ENCODE results near the gene CFAP46.
A peak's percentile ranks its signal among the peaks of the same experiment; 100 is the strongest.

The CFAP46 gene

GRCh38 chr10:132947843-132948242, 5.5 kb upstream of the CFAP46 start:
- TF ChIP-seq CTCF (conservative IDR thresholded peaks at IDR 0.05; ENCODE audit: low read depth, low read length) = no peak
- no peak for DNase-seq (ENCODE audit: low read depth)

GRCh38 chr10:132946806-132947546, 4.6 kb upstream of the CFAP46 start:
- H3K4me3 ChIP-seq (ENCODE audit: low read depth, low read length) = no peak overlapping the region
- no peak for TF ChIP-seq CTCF (conservative IDR thresholded peaks at IDR 0.05; ENCODE audit: low read depth, low read length)
- peak; percentile 6 for DNase-seq (ENCODE audit: low read depth)

More at GRCh38 chr10:132947843-132948242, 5.5 kb upstream of the CFAP46 start:
- no peak overlapping the region for H3K4me3 ChIP-seq (ENCODE audit: low read depth, low read length)

- TF ChIP-seq CTCF (conservative IDR thresholded peaks at IDR 0.05; ENCODE audit: low read depth, low read length) = no peak
- DNase-seq (ENCODE audit: low read depth) = no peak
- H3K4me3 ChIP-seq (ENCODE audit: low read depth, low read length) = no peak overlapping the region
Observed at GRCh38 chr10:132946311-132946710, 3.9 kb upstream of the CFAP46 start.

- no peak for DNase-seq (ENCODE audit: low read depth)
- TF ChIP-seq CTCF (conservative IDR thresholded peaks at IDR 0.05; ENCODE audit: low read depth, low read length) = no peak
- no peak overlapping the region for H3K4me3 ChIP-seq (ENCODE audit: low read depth, low read length)
Observed at GRCh38 chr10:132945894-132946255, 3.5 kb upstream of the CFAP46 start.

- H3K4me3 ChIP-seq (ENCODE audit: low read depth, low read length) = no peak overlapping the region
- no peak for TF ChIP-seq CTCF (conservative IDR thresholded peaks at IDR 0.05; ENCODE audit: low read depth, low read length)
- DNase-seq (ENCODE audit: low read depth) = no peak
Observed at GRCh38 chr10:132945125-132945893, 2.9 kb upstream of the CFAP46 start.

- TF ChIP-seq CTCF (conservative IDR thresholded peaks at IDR 0.05; ENCODE audit: low read depth, low read length) = no peak
- DNase-seq (ENCODE audit: low read depth) = no peak
- no peak overlapping the region for H3K4me3 ChIP-seq (ENCODE audit: low read depth, low read length)
Observed at GRCh38 chr10:132944510-132944909, 2.1 kb upstream of the CFAP46 start.
